H1 (cell line): Measurements from ENCODE around the gene ZNF592. TPM values are rescaled to one million over a fixed set of nuclear protein-coding genes. Genes with fewer than 3 reads are reported as not detected.

Experiments used
- CTCF ChIA-PET: fragments of 300-600 bp; sonication (Branson Sonifier 250); formaldehyde crosslinking; loops from one replicate; lab custom pipeline; 2021; ENCODE audit not compliant: partially characterized antibody; lab: Charles Lee
- POLR2A ChIA-PET: fragments of 300-600 bp; sonication (Branson Sonifier 250); formaldehyde crosslinking; loops from one replicate; lab custom pipeline; 2021; ENCODE audit warnings: inconsistent platforms; ENCODE audit not compliant: partially characterized antibody; lab: Charles Lee
- DNase-seq, 2 experiments: peaks; one replicate each; pipeline versions ENCODE4 v3.0.0 to v3.0.0-alpha.2; 2010 to 2022; ENCODE audit warnings: low spot score in 2 of 2, low read depth in 1 of 2, mixed read lengths in 1 of 2
- FAIRE-seq: peaks from 2 replicates; lab custom pipeline; 2011; peaks lifted over from hg19 to GRCh38; lab: Jason Lieb, UNC
- H2AFZ ChIP-seq: 2 replicates; pipeline ENCODE4 v1.8.1; 2012; ENCODE audit warnings: low read length, inconsistent platforms
- H2AK5ac ChIP-seq: 2 replicates; pipeline ENCODE4 v1.6.1; 2013; ENCODE audit warnings: low read depth, low read length
- H2BK120ac ChIP-seq: replicated peaks from 2 replicates; pipeline ENCODE3; 2013; ENCODE audit warnings: low read depth, low read length, inconsistent platforms
- H2BK12ac ChIP-seq: 2 replicates; pipeline ENCODE4 v1.6.1; 2013; ENCODE audit warnings: low read depth, low read length
- H2BK15ac ChIP-seq: 2 replicates; pipeline ENCODE4 v1.6.1; 2013; ENCODE audit warnings: low read length
- H2BK20ac ChIP-seq: 2 replicates; pipeline ENCODE4 v1.6.1; 2013; ENCODE audit warnings: low read length
- H2BK5ac ChIP-seq: 2 replicates; pipeline ENCODE4 v1.6.1; 2013; ENCODE audit warnings: low read depth, low read length
- H3K14ac ChIP-seq: 2 replicates; pipeline ENCODE4 v1.6.1; 2013; ENCODE audit warnings: inconsistent platforms; ENCODE audit not compliant: insufficient read length
- H3K18ac ChIP-seq: 2 replicates; pipeline ENCODE4 v1.6.1; 2013; ENCODE audit warnings: low read length; ENCODE audit errors: extremely low read depth
- H3K23ac ChIP-seq: 2 replicates; pipeline ENCODE4 v1.6.1; 2013; ENCODE audit warnings: inconsistent platforms; ENCODE audit not compliant: insufficient read length
- H3K23me2 ChIP-seq: 2 replicates; pipeline ENCODE4 v1.6.1; 2013; ENCODE audit warnings: low read depth, low read length
- H3K27ac ChIP-seq: 2 replicates; pipeline ENCODE4 v1.6.1; 2011; ENCODE audit warnings: low read depth, low read length, inconsistent platforms
- H3K27me3 ChIP-seq, 4 experiments: replicated peaks in 1 of 4; 1 replicate in 1 of 4; 2 replicates in 3 of 4; pipeline versions ENCODE4 v1.6.1 to v1.8.1; 2011 to 2013; ENCODE audit warnings: low read length in 3 of 4, mild to moderate bottlenecking in 3 of 4, inconsistent platforms in 2 of 4, mixed read lengths in 2 of 4, moderate library complexity in 1 of 4; ENCODE audit not compliant: control insufficient read depth in 3 of 4, insufficient read depth in 3 of 4; ENCODE audit errors: extremely low read depth in 1 of 4
- H3K36me3 ChIP-seq, 4 experiments: 2 replicates each; pipeline versions ENCODE4 v1.6.1 to v1.8.1; 2011 to 2013; ENCODE audit warnings: mild to moderate bottlenecking in 4 of 4, low read length in 3 of 4, moderate library complexity in 2 of 4, control low read depth in 1 of 4, inconsistent platforms in 1 of 4; ENCODE audit not compliant: insufficient read depth in 4 of 4, control insufficient read depth in 2 of 4
- H3K4ac ChIP-seq: replicated peaks from 2 replicates; pipeline ENCODE3; 2013; ENCODE audit warnings: low read length, low read depth, mixed read lengths, inconsistent platforms; ENCODE audit not compliant: insufficient read length
- H3K4me1 ChIP-seq, 4 experiments: replicated peaks in 1 of 4; 1 replicate in 1 of 4; 2 replicates in 3 of 4; pipeline versions ENCODE4 v1.6.1 to v1.8.1; 2011 to 2013; ENCODE audit warnings: low read length in 3 of 4, inconsistent platforms in 2 of 4, mixed read lengths in 1 of 4; ENCODE audit not compliant: insufficient read depth in 4 of 4, control insufficient read depth in 3 of 4
- H3K4me2 ChIP-seq, 2 experiments: 2 replicates each; pipeline versions ENCODE4 v1.6.1 to v1.8.1; 2011 to 2013; ENCODE audit warnings: low read depth in 2 of 2, low read length in 2 of 2, control low read depth in 1 of 2, inconsistent platforms in 1 of 2, mild to moderate bottlenecking in 1 of 2; ENCODE audit not compliant: insufficient read depth in 1 of 2
- H3K4me3 ChIP-seq, 4 experiments: fragments of 200-600, 300-600 bp in 1 of 4; sonication (generic), shearing (Covaris generic), sonication (Bioruptor Twin) in 1 of 4; 2 replicates each; pipeline versions ENCODE4 v1.5.1 to v1.8.1; 2011 to 2016; ENCODE audit warnings: low read length in 4 of 4, low read depth in 3 of 4, control low read depth in 2 of 4, inconsistent platforms in 2 of 4, mild to moderate bottlenecking in 2 of 4, mixed read lengths in 1 of 4, moderate library complexity in 1 of 4; ENCODE audit not compliant: insufficient read depth in 2 of 4; ENCODE audit errors: extremely low read depth in 1 of 4
- H3K56ac ChIP-seq: replicated peaks from 2 replicates; pipeline ENCODE3; 2013; ENCODE audit warnings: low read depth, mild to moderate bottlenecking, mixed read lengths, low read length, inconsistent platforms; ENCODE audit not compliant: insufficient read length
- H3K79me1 ChIP-seq: 2 replicates; pipeline ENCODE4 v1.6.1; 2013; ENCODE audit warnings: low read depth, low read length, control low read depth
- H3K79me2 ChIP-seq, 2 experiments: 2 replicates each; pipeline versions ENCODE4 v1.6.1 to v1.8.1; 2012 to 2013; ENCODE audit warnings: low read length in 2 of 2, mild to moderate bottlenecking in 2 of 2, inconsistent platforms in 1 of 2; ENCODE audit not compliant: insufficient read depth in 2 of 2, control insufficient read depth in 1 of 2
- H3K9ac ChIP-seq, 4 experiments: replicated peaks in 1 of 4; 1 replicate in 1 of 4; 2 replicates in 3 of 4; pipeline versions ENCODE4 v1.6.1 to v1.8.1; 2011 to 2013; ENCODE audit warnings: low read depth in 3 of 4, low read length in 3 of 4, control low read depth in 2 of 4, mild to moderate bottlenecking in 2 of 4, moderate library complexity in 2 of 4, inconsistent platforms in 1 of 4; ENCODE audit errors: extremely low read depth in 1 of 4
- H3K9me3 ChIP-seq, 2 experiments: 2 replicates each; pipeline versions ENCODE4 v1.6.1 to v1.8.1; 2012 to 2013; ENCODE audit warnings: mild to moderate bottlenecking in 2 of 2, moderate library complexity in 2 of 2, control low read depth in 1 of 2, inconsistent platforms in 1 of 2, low read depth in 1 of 2, low read length in 1 of 2, mixed read lengths in 1 of 2; ENCODE audit not compliant: insufficient read depth in 2 of 2
- H4K20me1 ChIP-seq, 2 experiments: replicated peaks in 1 of 2; 2 replicates each; pipeline versions ENCODE3 to v1.8.1; 2011 to 2013; ENCODE audit warnings: inconsistent platforms in 2 of 2, low read length in 2 of 2, mild to moderate bottlenecking in 1 of 2; ENCODE audit not compliant: insufficient read depth in 2 of 2, control insufficient read depth in 1 of 2
- H4K5ac ChIP-seq: 2 replicates; pipeline ENCODE4 v1.6.1; 2013; ENCODE audit warnings: low read length, low read depth, mixed read lengths, inconsistent platforms; ENCODE audit not compliant: insufficient read length
- H4K8ac ChIP-seq: 2 replicates; pipeline ENCODE4 v1.8.0; 2013; ENCODE audit warnings: mild to moderate bottlenecking, moderate library complexity, low read length, inconsistent platforms; ENCODE audit not compliant: insufficient read depth; ENCODE audit errors: extremely low read depth
- H4K91ac ChIP-seq: replicated peaks from 2 replicates; pipeline ENCODE3; 2013; ENCODE audit warnings: low read length, mixed read lengths, inconsistent platforms; ENCODE audit not compliant: insufficient read length
- ATF3 ChIP-seq: IDR thresholded peaks from 2 replicates; pipeline ENCODE4 v1.6.1; 2011; ENCODE audit warnings: low read depth, mild to moderate bottlenecking, low read length; ENCODE audit not compliant: insufficient read depth
- CBX5 ChIP-seq: fragments of 300-800, 300-1000 bp; sonication (generic); IDR thresholded peaks from 2 replicates; pipeline ENCODE4 v1.7.1; 2016; ENCODE audit warnings: antibody characterized with exemption, low read length, low read depth
- CEBPB ChIP-seq: IDR thresholded peaks from 2 replicates; pipeline ENCODE4 v1.6.1; 2012; ENCODE audit warnings: low read depth, low read length
- EZH2 ChIP-seq: fragments of 200-600 bp; sonication (generic); IDR thresholded peaks from 2 replicates; pipeline ENCODE4 v1.7.1; 2012; ENCODE audit warnings: low read depth, mild to moderate bottlenecking, moderate library complexity, low read length, inconsistent platforms; ENCODE audit not compliant: severe bottlenecking
- GABPA ChIP-seq: IDR thresholded peaks from 2 replicates; pipeline ENCODE4 v1.6.1; 2011; ENCODE audit warnings: mild to moderate bottlenecking, low read length, moderate library complexity, borderline replicate concordance; ENCODE audit not compliant: insufficient read depth
- HDAC2 ChIP-seq, 2 experiments: fragments of 300-600 bp in 1 of 2; sonication (generic) in 1 of 2; IDR thresholded peaks; 2 replicates each; pipeline ENCODE4 v1.6.1; 2011 to 2012; ENCODE audit warnings: low read depth in 2 of 2, low read length in 2 of 2, mild to moderate bottlenecking in 2 of 2, moderate library complexity in 2 of 2, borderline replicate concordance in 1 of 2, inconsistent platforms in 1 of 2
- JUND ChIP-seq: IDR thresholded peaks from 2 replicates; pipeline ENCODE4 v1.6.1; 2011; ENCODE audit warnings: mild to moderate bottlenecking, improper control_type of control experiment, low read length
- PHF8 ChIP-seq: fragments of 200-600 bp; sonication (generic); conservative IDR thresholded peaks from 2 replicates; pipeline ENCODE4 v1.7.1; 2012; ENCODE audit warnings: low read depth, mild to moderate bottlenecking, inconsistent platforms, low read length, moderate library complexity
- POLR2A ChIP-seq, 2 experiments: IDR thresholded peaks; 1 replicate in 1 of 2; 2 replicates in 1 of 2; pipeline ENCODE4 v1.6.1; 2011; ENCODE audit warnings: low read depth in 2 of 2, low read length in 2 of 2, mild to moderate bottlenecking in 2 of 2; ENCODE audit errors: control extremely low read depth in 1 of 2
- RBBP5 ChIP-seq: IDR thresholded peaks from 2 replicates; pipeline ENCODE4 v1.7.1; 2012; ENCODE audit warnings: low read depth, mild to moderate bottlenecking, inconsistent platforms, low read length, moderate library complexity, borderline replicate concordance
- WGBS, 2 experiments: shearing (Covaris generic) in 1 of 2; methylation state at CpG; one replicate each; pipeline versions ENCODE4 v1.1.6 to v1.1.7; 2013 to 2015; ENCODE audit warnings: low lambda C conversion rate in 2 of 2, mixed read lengths in 2 of 2, inconsistent platforms in 1 of 2, low coverage in 1 of 2, missing lambda C conversion rate in 1 of 2; ENCODE audit not compliant: insufficient replicate concordance in 2 of 2, insufficient coverage in 1 of 2, insufficient read length in 1 of 2; ENCODE audit errors: extremely low coverage in 1 of 2, missing lambda C conversion rate in 1 of 2; 5-methylcytosine and 5-hydroxymethylcytosine counted together
- polyA plus RNA-seq, 7 experiments: library from polyadenylated mRNA; depleted of rRNA in 3 of 7; stranded (reverse) in 5 of 7; unstranded in 2 of 7; fragments of >200 nt in 5 of 7; fragments of 200-250 nt in 2 of 7; gene quantifications; 1 replicate in 5 of 7; 2 replicates in 1 of 7; 4 replicates in 1 of 7; pipeline versions ENCODE4 v1.2.1 to v1.2.3, GENCODE V29; 2011 to 2013; ENCODE audit warnings: missing spikeins in 2 of 7, mixed read lengths in 2 of 7
- total RNA-seq: library from RNA; stranded (reverse); fragmentation: NEBNext Ultra II Directional; extraction: Animal tissue kit (Norgen Biotek cat#: 25700); gene quantifications from 2 replicates; pipeline ENCODE4 v1.2.1, GENCODE V29; 2021

The ZNF592 gene
- total and polyA plus RNA-seq, 2 of the 8 experiments (the other 6 are each of a cell fraction or from before 2014, with no cell fraction given): 14.2 to 33.0 TPM

GRCh38 chr15:84817466-84818081, 69.2 kb downstream of the ZNF592 start:
- H3K56ac ChIP-seq: peak overlapping the region; percentile 27
- H3K4me1 ChIP-seq: peaks cover 9 to 25% (median 18%) of the 10 kb centered on the region in 4 experiments
- H3K27ac ChIP-seq: 0 out of 2 replicates have a peak overlapping the region, but pooled peaks have one; percentile 3
- H3K4me2 ChIP-seq: peak overlapping the region; percentile 62 to 65
- peak overlapping the region; percentile 18 to 53 (median 29) for H3K4me3 ChIP-seq
- no peak overlapping the region for H3K23ac ChIP-seq
- H3K36me3 ChIP-seq: no peaks in the 10 kb centered on the region
- WGBS, 2 experiments: 36% methylated on average over 11 of the region's 27 CpGs; no CpG with 5 or more reads in 1 of the 2 experiments
- H2BK12ac ChIP-seq: peak overlapping the region; percentile 79
- H3K79me2 ChIP-seq: no peaks in the 10 kb centered on the region
- no peaks in the 10 kb centered on the region for H4K20me1 ChIP-seq
- H3K18ac ChIP-seq: peak overlapping the region; percentile 88
- H2AFZ ChIP-seq: peak overlapping the region; percentile 28; the same call in 1 of the 2 replicates
- FAIRE-seq (no peak), DNase-seq (peak in 1 of 2 experiments; percentile 76)
- 0 out of 2 replicates have a peak, but pooled peaks cover 4% of the 10 kb centered on the region for H3K79me1 ChIP-seq
- no peak overlapping the region for H3K4ac ChIP-seq
- no peak overlapping the region for H3K14ac ChIP-seq
- no peak overlapping the region; the same call in 1 of the 2 replicates for H2AK5ac ChIP-seq
- peak overlapping the region; percentile 84; the same call in 1 of the 2 replicates for H2BK5ac ChIP-seq
- peaks cover 0 to 3% (median 0%) of the 10 kb centered on the region in 4 experiments; a peak in 2 of 7 replicates for H3K27me3 ChIP-seq
- H3K9ac ChIP-seq: peak overlapping the region in 3 of 4 experiments; percentile 29 to 58 (median 56); a peak in 5 of 7 replicates
- ChIA-PET CTCF (interaction anchor here (0.7 to 5.0 kb wide), 16 partner anchors 9 to 230 kb away, joined by 3 to 40 read pairs (median 4); no protein-coding TSS in a partner anchor), POLR2A (interaction anchor here (0.6 to 3.3 kb wide), 22 partner anchors 8 to 1132 kb away, joined by 3 to 16 read pairs (median 3); partner anchors contain the start of genes SEC11A and WDR73)
- peak overlapping the region; percentile 6 for H4K5ac ChIP-seq
- H2BK15ac ChIP-seq: peak overlapping the region; percentile 78; the same call in 1 of the 2 replicates
- H3K9me3 ChIP-seq: no peaks in the 10 kb centered on the region
- H2BK20ac ChIP-seq: no peak overlapping the region; the same call in 1 of the 2 replicates
- H3K23me2 ChIP-seq: peaks cover 2% of the 10 kb centered on the region; the same call in 1 of the 2 replicates
- H4K91ac ChIP-seq: peak overlapping the region; percentile 79
- H4K8ac ChIP-seq: peak overlapping the region; percentile 87
- H2BK120ac ChIP-seq: peak overlapping the region; percentile 5
- TF ChIP-seq JUND (no peak), HDAC2 (IDR thresholded peaks at IDR 0.05; ENCODE audit: borderline replicate concordance in 1 of 2, low read depth in 2 of 2, low read length in 2 of 2) (no peak), CBX5 (no peak), RBBP5 (no peak), CEBPB (no peak), GABPA (peak; percentile 72; the same call in 1 of the 2 replicates), PHF8 (peak; percentile 20; the same call in 1 of the 2 replicates), EZH2 (no peak), POLR2A (IDR thresholded peaks at IDR 0.05; ENCODE audit: control extremely low read depth in 1 of 2, low read depth in 2 of 2, low read length in 2 of 2) (peak in 1 of 2 experiments; percentile 50; a peak in 2 of 3 replicates), ATF3 (no peak)
